NCI-H526 (cell line): Measurements from ENCODE around the gene PNPLA6.

ENCODE experiments used
- DNase-seq, 2 experiments: peaks; one replicate each; lab custom pipeline; 2025; lab: John Stamatoyannopoulos, UW

Gene PNPLA6

DNA sequence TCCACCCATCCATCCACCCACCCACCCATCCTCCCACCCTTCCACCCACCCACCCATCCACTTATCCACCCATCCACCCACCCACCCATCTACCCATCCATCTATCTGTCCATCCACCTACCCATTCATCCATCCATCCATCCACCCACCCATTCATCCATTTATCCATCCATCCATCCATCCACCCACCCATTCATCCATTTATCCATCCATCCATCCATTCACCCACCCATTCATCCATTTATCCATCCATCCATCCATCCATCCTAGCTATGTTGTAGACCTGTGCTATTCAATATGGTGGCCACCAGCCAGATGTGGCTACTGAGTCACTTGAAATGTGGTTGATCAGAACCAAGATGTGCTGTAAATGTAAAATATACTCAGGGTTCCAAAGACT lies 65.2 kb downstream of the PNPLA6 start:
- no peak for DNase-seq

DNA sequence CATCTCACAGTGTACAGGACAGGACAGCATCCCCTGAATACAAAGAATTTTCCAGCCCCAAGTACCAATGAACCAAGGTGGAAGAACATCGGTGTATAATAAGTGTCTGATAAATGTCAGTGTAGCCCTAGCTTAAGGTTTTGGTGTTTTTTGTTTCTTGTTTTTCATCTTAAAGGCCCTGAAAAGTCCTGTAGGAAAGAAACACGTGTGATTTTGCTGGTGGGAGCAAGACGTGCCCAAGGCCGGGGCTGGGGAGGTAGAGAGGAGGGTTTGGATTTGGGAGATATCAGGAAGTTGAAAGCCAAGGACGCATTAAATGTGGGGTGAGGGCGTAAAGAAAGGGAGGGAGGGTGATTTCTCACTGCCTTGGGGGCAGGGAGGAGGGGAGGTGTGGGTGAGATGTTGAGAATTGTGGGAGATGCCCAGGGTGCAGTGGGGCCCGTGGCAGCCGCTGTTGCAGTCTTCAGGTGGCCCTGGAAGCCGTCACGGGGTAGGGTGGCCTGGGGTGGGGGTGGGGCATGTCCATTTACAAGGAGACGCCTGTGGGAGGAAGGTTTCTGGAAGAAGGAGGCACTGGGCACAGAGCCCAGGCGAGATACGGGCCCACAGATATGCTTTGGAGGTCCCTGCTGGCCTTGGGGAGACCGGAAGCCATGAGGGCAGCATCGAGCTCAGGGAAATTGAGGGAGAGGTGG lies 66.9 kb downstream of the PNPLA6 start:
- DNase-seq: no peak

GRCh38 chr19:7602935-7603497 lies 67.5 kb downstream of the PNPLA6 start:
- no peak for DNase-seq

GRCh38 chr19:7603919-7604318 lies 68.4 kb downstream of the PNPLA6 start:
- DNase-seq: no peak

GRCh38 chr19:7605490-7606222 lies 70.1 kb downstream of the PNPLA6 start:
- peak; percentile 34 to 61 for DNase-seq

GRCh38 chr19:7606289-7606688 lies 70.8 kb downstream of the PNPLA6 start:
- no peak for DNase-seq

- no peak for DNase-seq
These were observed 71.8 kb downstream of the PNPLA6 start for GRCh38 chr19:7607212-7607873.

GRCh38 chr19:7607874-7608560 lies 72.5 kb downstream of the PNPLA6 start:
- DNase-seq: no peak

DNA sequence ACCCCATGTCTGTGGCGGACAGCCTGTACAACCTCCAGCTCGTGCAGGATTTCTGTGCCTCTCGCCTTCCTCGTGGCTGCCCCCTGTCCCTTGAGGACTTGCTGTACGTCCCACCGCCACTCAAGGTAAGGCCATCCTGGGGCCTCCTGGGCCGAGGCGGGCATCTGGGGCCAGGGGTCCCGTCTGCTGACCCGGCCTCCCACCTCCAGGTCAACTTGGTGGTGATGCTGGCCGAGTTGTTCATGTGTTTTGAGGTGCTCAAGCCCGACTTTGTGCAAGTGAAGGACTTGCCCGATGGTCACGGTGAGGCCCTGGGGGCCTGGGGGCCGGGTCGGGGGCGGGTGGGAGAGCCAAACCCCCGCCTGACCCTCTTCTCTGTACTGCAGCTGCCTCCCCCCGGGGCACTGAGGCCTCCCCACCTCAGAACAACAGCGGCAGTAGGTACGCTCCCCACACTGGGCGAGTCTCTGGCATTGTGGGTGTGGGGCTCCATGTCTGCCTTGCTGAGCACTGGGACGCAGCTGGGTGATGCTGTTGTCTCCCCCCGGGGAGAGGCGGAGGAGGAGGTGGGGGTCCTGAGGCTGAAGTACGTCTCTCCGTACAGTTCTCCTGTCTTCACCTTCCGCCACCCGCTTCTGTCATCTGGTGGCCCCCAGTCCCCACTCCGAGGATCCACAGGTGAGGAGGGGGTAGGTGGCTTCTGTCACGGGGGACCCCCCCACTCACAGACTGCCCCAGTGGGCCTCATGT lies 75.1 kb downstream of the PNPLA6 start:
- DNase-seq: no peak
